Esophagus (tissue), 2 donors: ENCODE measurements around the gene LRP2. TPM values are rescaled to one million over a fixed set of nuclear protein-coding genes. Genes with fewer than 3 reads are reported as not detected.

ENCODE experiments used
- H3K27ac ChIP-seq, 2 donors: one replicate each; pipeline ENCODE4 v1.5.1; 2013; ENCODE audit warnings: low read depth in 2 of 2, mild to moderate bottlenecking in 2 of 2, inconsistent platforms in 1 of 2, low read length in 1 of 2, moderate library complexity in 1 of 2
- H3K27me3 ChIP-seq, 2 donors: one replicate each; pipeline ENCODE4 v1.6.1; 2013; ENCODE audit warnings: low read length in 2 of 2, control low read depth in 1 of 2, mild to moderate bottlenecking in 1 of 2; ENCODE audit not compliant: insufficient read depth in 2 of 2, control insufficient read depth in 1 of 2
- H3K36me3 ChIP-seq, 2 donors: one replicate each; pipeline ENCODE4 v1.6.1; 2013; ENCODE audit warnings: low read length in 1 of 2; ENCODE audit not compliant: control insufficient read depth in 2 of 2, insufficient read depth in 2 of 2
- H3K4me1 ChIP-seq, 2 donors: one replicate each; pipeline ENCODE4 v1.6.1; 2013; ENCODE audit warnings: low read length in 1 of 2; ENCODE audit not compliant: control insufficient read depth in 2 of 2, insufficient read depth in 2 of 2
- H3K4me3 ChIP-seq, 2 donors: one replicate each; pipeline ENCODE4 v1.5.1; 2013; ENCODE audit warnings: low read length in 2 of 2, mild to moderate bottlenecking in 2 of 2, low read depth in 1 of 2, moderate library complexity in 1 of 2
- H3K9me3 ChIP-seq, 2 donors: one replicate each; pipeline ENCODE4 v1.6.1; 2013; ENCODE audit warnings: mild to moderate bottlenecking in 2 of 2, low read depth in 1 of 2, low read length in 1 of 2, moderate library complexity in 1 of 2; ENCODE audit not compliant: control insufficient read depth in 2 of 2, insufficient read depth in 1 of 2
- WGBS, 2 donors: extraction: QIAGEN DNeasy Blood & Tissue Kit; methylation state at CpG; one replicate each; pipeline ENCODE4 v1.1.7; 2013; 5-methylcytosine and 5-hydroxymethylcytosine counted together
- polyA plus RNA-seq, 2 donors: library from polyadenylated mRNA; stranded (reverse); fragments of 200-250 nt; gene quantifications; one replicate each; pipeline ENCODE4 v1.2.3, GENCODE V29; 2013
- donor health status: healthy with polysubstance abuse.
- donor health status: Bipolar disorder and iron deficiency.

LRP2 gene
- polyA plus RNA-seq, 2 donors: not detected

- no peak overlapping the region for H3K27ac ChIP-seq
- WGBS, 2 donors: 61 to 68% methylated on average over 3 of the region's 3 CpGs
- peaks cover 0 to 12% of the 10 kb centered on the region in 2 donors for H3K27me3 ChIP-seq
Observed at GRCh38 chr2:169108099-169108884, 254.0 kb downstream of the LRP2 start.

GRCh38 chr2:169107645-169108044 is 254.7 kb downstream of the LRP2 start:
- Histone ChIP-seq H3K36me3 (no peaks in the 10 kb centered on the region), H3K4me3 (no peak overlapping the region), H3K27me3 (peaks cover 0 to 16% of the 10 kb centered on the region in 2 donors), H3K27ac (no peak overlapping the region), H3K9me3 (no peaks in the 10 kb centered on the region), H3K4me1 (peaks cover 0 to 2% of the 10 kb centered on the region in 2 donors)
- WGBS, 2 donors: 78 to 79% methylated on average over 2 of the region's 2 CpGs

More at GRCh38 chr2:169108099-169108884, 254.0 kb downstream of the LRP2 start:
- peaks cover 0 to 2% of the 10 kb centered on the region in 2 donors for H3K4me1 ChIP-seq
- no peak overlapping the region for H3K4me3 ChIP-seq
- H3K36me3 ChIP-seq: no peaks in the 10 kb centered on the region
- H3K9me3 ChIP-seq: no peaks in the 10 kb centered on the region

DNA sequence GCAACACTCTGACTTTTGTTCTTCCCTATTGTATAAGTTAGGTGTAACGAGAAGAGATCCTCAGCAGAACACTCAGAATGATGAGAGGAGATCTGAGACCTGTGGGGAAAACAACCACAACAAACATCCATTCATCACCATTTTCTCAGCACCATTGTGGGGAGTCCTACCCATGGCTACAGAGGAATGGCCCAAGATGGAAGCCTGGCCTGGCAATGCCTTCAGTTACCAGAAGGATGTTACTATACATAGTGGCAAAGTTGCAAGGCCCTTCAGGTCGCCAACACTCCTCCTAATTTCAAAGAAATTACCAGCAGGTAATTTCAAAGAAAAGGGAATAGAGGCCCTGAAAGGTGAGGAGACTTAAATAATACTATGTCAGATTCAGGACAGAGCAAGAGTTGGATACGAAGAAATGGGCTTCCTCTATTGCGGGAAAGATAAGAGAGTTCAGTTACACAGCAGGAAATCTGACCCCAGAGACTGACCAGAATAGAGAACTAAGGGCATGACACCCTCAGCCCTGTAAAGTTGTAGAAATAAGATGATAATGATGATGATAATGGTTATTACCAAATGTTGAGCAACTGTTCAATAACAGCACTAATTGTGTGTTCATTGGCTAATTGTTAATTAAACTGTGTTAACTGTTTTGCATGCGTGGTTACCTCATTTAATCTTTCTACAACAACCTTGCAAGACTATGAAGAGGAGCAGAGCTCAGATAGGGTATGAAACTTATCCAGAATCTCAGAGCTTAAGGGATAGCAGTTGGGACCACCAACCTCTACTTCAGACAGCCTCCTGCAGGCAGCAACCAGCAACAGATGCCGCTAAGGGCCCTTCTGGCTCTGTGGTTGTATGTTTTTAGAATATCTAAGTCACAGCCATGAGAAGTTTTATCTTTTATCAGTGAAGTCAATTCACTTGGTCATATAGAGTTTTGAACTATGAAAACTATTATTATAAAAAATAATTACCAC is 255.5 kb downstream of the LRP2 start:
- H3K27ac ChIP-seq: no peak overlapping the region
- 76 to 87% methylated on average over 6 of the region's 6 CpGs for WGBS, 2 donors
- H3K4me3 ChIP-seq: no peak overlapping the region
- peaks cover 0 to 2% of the 10 kb centered on the region in 2 donors for H3K4me1 ChIP-seq
- H3K27me3 ChIP-seq: peaks cover 0 to 16% of the 10 kb centered on the region in 2 donors
- H3K36me3 ChIP-seq: no peaks in the 10 kb centered on the region
- no peaks in the 10 kb centered on the region for H3K9me3 ChIP-seq

GRCh38 chr2:169106134-169106533 is 256.2 kb downstream of the LRP2 start:
- Histone ChIP-seq H3K27ac (no peak overlapping the region), H3K36me3 (no peaks in the 10 kb centered on the region), H3K9me3 (no peaks in the 10 kb centered on the region), H3K27me3 (peaks cover 0 to 16% of the 10 kb centered on the region in 2 donors), H3K4me3 (no peak overlapping the region), H3K4me1 (peaks cover 0 to 2% of the 10 kb centered on the region in 2 donors)
- WGBS, 2 donors: 89 to 92% methylated on average over 2 of the region's 2 CpGs

DNA sequence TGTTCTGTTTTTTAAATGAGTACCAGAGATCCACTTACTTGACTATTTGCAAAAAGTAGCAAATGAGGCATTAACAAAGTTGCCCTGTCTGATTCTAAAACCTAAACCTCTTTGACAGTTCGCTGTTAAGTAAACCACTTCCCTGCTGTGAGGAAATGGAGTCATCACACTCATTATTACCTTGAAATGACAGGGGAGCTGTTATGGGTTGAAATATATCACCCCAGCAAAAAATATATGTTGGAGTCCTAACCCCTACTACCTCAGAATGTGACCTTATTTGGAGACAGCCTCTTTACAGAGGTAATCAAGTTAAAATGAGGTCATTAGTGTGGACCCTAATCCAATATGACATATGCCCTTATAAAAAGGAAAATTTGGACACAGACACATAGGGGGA is 256.9 kb downstream of the LRP2 start:
- no peak overlapping the region for H3K4me3 ChIP-seq
- no peak overlapping the region for H3K27ac ChIP-seq
- WGBS, 2 donors: 69 to 70% methylated on average over 1 of the region's 1 CpG
- H3K4me1 ChIP-seq: peaks cover 0 to 2% of the 10 kb centered on the region in 2 donors
- peaks cover 0 to 16% of the 10 kb centered on the region in 2 donors for H3K27me3 ChIP-seq
- H3K9me3 ChIP-seq: no peaks in the 10 kb centered on the region
- no peaks in the 10 kb centered on the region for H3K36me3 ChIP-seq

- H3K36me3 ChIP-seq: no peaks in the 10 kb centered on the region
- no peak overlapping the region for H3K27ac ChIP-seq
- no peaks in the 10 kb centered on the region for H3K9me3 ChIP-seq
- H3K4me1 ChIP-seq: no peaks in the 10 kb centered on the region
- 91 to 94% methylated on average over 1 of the region's 1 CpG for WGBS, 2 donors
- H3K4me3 ChIP-seq: no peak overlapping the region
- peaks cover 0 to 16% of the 10 kb centered on the region in 2 donors for H3K27me3 ChIP-seq
Observed at GRCh38 chr2:169104848-169105247, 257.5 kb downstream of the LRP2 start.

DNA sequence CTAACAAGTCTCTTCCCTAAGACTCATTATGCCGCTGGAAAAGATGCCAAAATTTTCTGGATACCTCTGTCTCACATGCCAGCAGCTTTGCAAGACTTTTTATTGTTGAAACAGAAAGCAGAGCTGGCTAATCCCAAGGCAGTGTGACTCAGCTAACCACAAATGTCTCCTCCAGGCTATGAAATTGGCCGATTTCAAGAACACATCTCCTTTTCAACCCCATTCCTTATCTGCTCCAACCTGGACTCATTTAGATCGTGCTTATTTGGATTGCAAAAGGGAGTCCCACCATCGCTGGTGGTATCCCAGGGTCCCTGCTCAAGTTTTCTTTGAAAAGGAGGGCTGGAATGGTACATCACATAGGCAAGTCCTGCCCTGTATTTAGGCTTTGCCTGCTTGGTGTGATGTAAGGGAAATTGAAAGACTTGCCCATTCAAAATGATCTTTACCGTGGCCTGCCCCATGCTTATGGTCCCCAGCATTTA is 266.7 kb downstream of the LRP2 start:
- Histone ChIP-seq H3K36me3 (no peaks in the 10 kb centered on the region), H3K27me3 (peaks cover 0 to 2% of the 10 kb centered on the region in 2 donors), H3K9me3 (no peaks in the 10 kb centered on the region), H3K27ac (peak overlapping the region in 1 of 2 donors; percentile 8), H3K4me1 (no peaks in the 10 kb centered on the region), H3K4me3 (no peak overlapping the region)
- 42 to 62% methylated on average over 5 of the region's 5 CpGs for WGBS, 2 donors

GRCh38 chr2:169094676-169095075 is 267.7 kb downstream of the LRP2 start:
- H3K27me3 ChIP-seq: peaks cover 0 to 2% of the 10 kb centered on the region in 2 donors
- no peaks in the 10 kb centered on the region for H3K9me3 ChIP-seq
- no peaks in the 10 kb centered on the region for H3K36me3 ChIP-seq
- no peak overlapping the region for H3K27ac ChIP-seq
- H3K4me3 ChIP-seq: no peak overlapping the region
- WGBS, 2 donors: 57 to 63% methylated on average over 1 of the region's 1 CpG
- H3K4me1 ChIP-seq: no peaks in the 10 kb centered on the region

GRCh38 chr2:169093535-169093934 is 268.8 kb downstream of the LRP2 start:
- no peak overlapping the region for H3K27ac ChIP-seq
- H3K27me3 ChIP-seq: peaks cover 0 to 2% of the 10 kb centered on the region in 2 donors
- WGBS, 2 donors: 40 to 50% methylated on average over 2 of the region's 2 CpGs
- H3K36me3 ChIP-seq: no peaks in the 10 kb centered on the region
- H3K4me3 ChIP-seq: no peak overlapping the region
- H3K4me1 ChIP-seq: no peaks in the 10 kb centered on the region
- H3K9me3 ChIP-seq: no peaks in the 10 kb centered on the region
